MM.1S (cell line): ENCODE results near the gene LBX2.

Experiments
- DNase-seq: peaks from one replicate; pipeline ENCODE4 v3.0.0-alpha.2; 2015
- H2AFZ ChIP-seq: fragments of 300-600 bp; sonication (generic); 2 replicates; pipeline ENCODE4 v1.6.0; 2016; ENCODE audit warnings: antibody characterized with exemption, low read length
- H3F3A ChIP-seq: fragments of 300-600 bp; sonication (generic); 2 replicates; pipeline ENCODE4 v1.6.1; 2016; ENCODE audit warnings: mild to moderate bottlenecking, antibody characterized with exemption, low read length, moderate library complexity, mixed read lengths; ENCODE audit not compliant: insufficient read depth
- H3K27ac ChIP-seq: fragments of 300-600 bp; sonication (generic); 2 replicates; pipeline ENCODE4 v1.5.1; 2016; ENCODE audit warnings: mild to moderate bottlenecking, low read length
- H3K27me3 ChIP-seq: fragments of 300-600 bp; sonication (generic); replicated peaks from 2 replicates; pipeline ENCODE4 v1.6.0; 2016; ENCODE audit warnings: low read length; ENCODE audit not compliant: insufficient read depth
- H3K36me3 ChIP-seq: fragments of 300-600 bp; sonication (generic); replicated peaks from 2 replicates; pipeline ENCODE4 v1.6.1; 2016; ENCODE audit warnings: mild to moderate bottlenecking, low read length, mixed read lengths; ENCODE audit not compliant: insufficient read depth
- H3K4me1 ChIP-seq: fragments of 300-600 bp; sonication (generic); 2 replicates; pipeline ENCODE4 v1.6.1; 2016; ENCODE audit warnings: low read length, mixed read lengths
- H3K4me2 ChIP-seq: fragments of 300-600 bp; sonication (generic); 2 replicates; pipeline ENCODE4 v1.6.0; 2016; ENCODE audit warnings: low read depth, low read length
- H3K4me3 ChIP-seq: fragments of 300-600 bp; sonication (generic); 2 replicates; pipeline ENCODE4 v1.5.1; 2016; ENCODE audit warnings: low read length, mixed read lengths
- H3K79me2 ChIP-seq: fragments of 300-600 bp; sonication (generic); 2 replicates; pipeline ENCODE4 v1.6.1; 2016; ENCODE audit warnings: mixed run types, low read length, mixed read lengths
- H3K9ac ChIP-seq: fragments of 300-600 bp; sonication (generic); 2 replicates; pipeline ENCODE4 v1.6.1; 2016; ENCODE audit warnings: low read length, mixed read lengths
- H3K9me2 ChIP-seq: fragments of 300-600 bp; sonication (generic); replicated peaks from 2 replicates; pipeline ENCODE4 v1.6.1; 2016; ENCODE audit warnings: mild to moderate bottlenecking, low read length, mixed read lengths; ENCODE audit not compliant: insufficient read depth
- H3K9me3 ChIP-seq: fragments of 300-600 bp; sonication (generic); replicated peaks from 2 replicates; pipeline ENCODE4 v1.6.1; 2016; ENCODE audit warnings: mild to moderate bottlenecking, low read length, mixed read lengths; ENCODE audit not compliant: insufficient read depth
- H4K20me1 ChIP-seq: fragments of 300-600 bp; sonication (generic); 2 replicates; pipeline ENCODE4 v1.6.1; 2016; ENCODE audit warnings: mild to moderate bottlenecking, low read length, moderate library complexity, mixed read lengths; ENCODE audit not compliant: insufficient read depth
- CTCF ChIP-seq: fragments of 300-600 bp; sonication (generic); IDR thresholded peaks from 2 replicates; pipeline ENCODE4 v1.5.1; 2016; ENCODE audit warnings: antibody characterized with exemption, low read length, mixed read lengths
- EZH2 ChIP-seq: fragments of 300-600 bp; sonication (generic); optimal IDR thresholded peaks from 2 replicates; pipeline ENCODE3; 2017; ENCODE audit warnings: low read depth, mild to moderate bottlenecking, antibody characterized with exemption, low read length, mixed read lengths
- EZH2phosphoT487 ChIP-seq: fragments of 300-600 bp; sonication (generic); IDR thresholded peaks from 2 replicates; pipeline ENCODE4 v1.6.1; 2018; ENCODE audit warnings: antibody characterized with exemption, low read length

LBX2 gene

GRCh38 chr2:74499267-74499939 lies at the start of gene LBX2:
Gene LBX2 (minus strand): TSS chr2:74499603. CDS start chr2:74499537, 66 bp downstream.
- no peaks in the 10 kb centered on the region for H3K79me2 ChIP-seq
- peak within 1 kb of the TSS; percentile 49; the same call in 1 of the 2 replicates for H3K4me3 ChIP-seq
- H4K20me1 ChIP-seq: no peaks in the 10 kb centered on the region
- TF ChIP-seq CTCF (no peak), EZH2 (no peak), EZH2phosphoT487 (no peak)
- peaks cover 25% of the 10 kb centered on the region for H3K27me3 ChIP-seq
- H3K4me2 ChIP-seq: peak within 1 kb of the TSS; percentile 71
- peaks cover 6% of the 10 kb centered on the region; the same call in 1 of the 2 replicates for H3K4me1 ChIP-seq
- no peaks in the 10 kb centered on the region for H3K9me2 ChIP-seq
- H2AFZ ChIP-seq: peak within 1 kb of the TSS; percentile 61
- no peaks in the 10 kb centered on the region for H3K36me3 ChIP-seq
- H3K9ac ChIP-seq: no peak within 1 kb of the TSS
- no peaks in the 10 kb centered on the region for H3K9me3 ChIP-seq
- H3K27ac ChIP-seq: no peak within 1 kb of the TSS
- 0 out of 2 replicates have a peak, but pooled peaks cover 6% of the 10 kb centered on the region for H3F3A ChIP-seq
- DNase-seq: no peak

GRCh38 chr2:74548285-74548899 lies 49.0 kb upstream of the LBX2 start:
- Histone ChIP-seq H3K27me3 (peaks cover 52% of the 10 kb centered on the region), H4K20me1 (no peaks in the 10 kb centered on the region), H3K36me3 (no peaks in the 10 kb centered on the region), H3F3A (no peaks in the 10 kb centered on the region), H2AFZ (no peak overlapping the region), H3K9ac (no peak overlapping the region), H3K4me3 (peak overlapping the region; percentile 23; the same call in 1 of the 2 replicates), H3K9me3 (no peaks in the 10 kb centered on the region), H3K4me1 (no peaks in the 10 kb centered on the region), H3K27ac (no peak overlapping the region), H3K9me2 (no peaks in the 10 kb centered on the region), H3K79me2 (no peaks in the 10 kb centered on the region), H3K4me2 (peak overlapping the region; percentile 71)
- TF ChIP-seq EZH2phosphoT487: no peak
- no peak for TF ChIP-seq CTCF
- TF ChIP-seq EZH2: no peak
- no peak for DNase-seq

GRCh38 chr2:74546004-74546403 lies 46.6 kb upstream of the LBX2 start:
- Histone ChIP-seq H3K27me3 (peaks cover 52% of the 10 kb centered on the region), H3K4me1 (no peaks in the 10 kb centered on the region), H3K4me3 (no peak overlapping the region), H2AFZ (no peak overlapping the region), H4K20me1 (no peaks in the 10 kb centered on the region), H3K36me3 (no peaks in the 10 kb centered on the region), H3K27ac (no peak overlapping the region), H3K9ac (no peak overlapping the region), H3K9me2 (no peaks in the 10 kb centered on the region), H3K4me2 (no peak overlapping the region), H3K9me3 (no peaks in the 10 kb centered on the region), H3F3A (no peaks in the 10 kb centered on the region), H3K79me2 (no peaks in the 10 kb centered on the region)
- TF ChIP-seq CTCF: no peak
- no peak for TF ChIP-seq EZH2
- no peak for TF ChIP-seq EZH2phosphoT487
- no peak for DNase-seq
